Kidney (tissue), 14 donors: ENCODE results near the gene CELF4. TPM values are rescaled to one million over a fixed set of nuclear protein-coding genes. Genes with fewer than 3 reads are reported as not detected.

Experiments
- DNase-seq, 5 donors: peaks; one replicate each; pipeline ENCODE4 v3.0.0-alpha.2; 2013 to 2020
- FAIRE-seq: peaks from 2 replicates; lab custom pipeline; 2012; peaks lifted over from hg19 to GRCh38; lab: Jason Lieb, UNC
- H3K27ac ChIP-seq, 2 donors: one replicate each; pipeline ENCODE4 v1.7.0; 2013; ENCODE audit warnings: low read depth in 2 of 2, low read length in 2 of 2, inconsistent platforms in 1 of 2
- H3K27me3 ChIP-seq: one replicate; pipeline ENCODE4 v1.7.1; 2013; ENCODE audit warnings: low read length, inconsistent platforms; ENCODE audit not compliant: control insufficient read depth, insufficient read depth
- H3K36me3 ChIP-seq, 3 donors: one replicate each; pipeline versions ENCODE4 v1.7.0 to v1.7.1; 2013; ENCODE audit warnings: low read length in 3 of 3, control low read depth in 1 of 3, inconsistent platforms in 1 of 3; ENCODE audit not compliant: insufficient read depth in 3 of 3, control insufficient read depth in 2 of 3
- H3K4me1 ChIP-seq, 3 donors: one replicate each; pipeline versions ENCODE4 v1.7.0 to v1.7.1; 2013; ENCODE audit warnings: low read length in 3 of 3, inconsistent platforms in 1 of 3, low read depth in 1 of 3; ENCODE audit not compliant: control insufficient read depth in 2 of 3, insufficient read depth in 2 of 3
- H3K4me3 ChIP-seq, 3 donors: one replicate each; pipeline versions ENCODE4 v1.7.0 to v1.8.1; 2013; ENCODE audit warnings: low read length in 3 of 3, control low read depth in 1 of 3, inconsistent platforms in 1 of 3
- H3K9ac ChIP-seq, 3 donors: one replicate each; pipeline versions ENCODE4 v1.7.0 to v1.7.1; 2013; ENCODE audit warnings: low read length in 3 of 3, control low read depth in 1 of 3, inconsistent platforms in 1 of 3
- H3K9me3 ChIP-seq, 3 donors: one replicate each; pipeline versions ENCODE4 v1.7.0 to v1.7.1; 2013; ENCODE audit warnings: low read length in 3 of 3, control low read depth in 1 of 3, inconsistent platforms in 1 of 3; ENCODE audit not compliant: control insufficient read depth in 2 of 3, insufficient read depth in 1 of 3
- CTCF ChIP-seq: IDR thresholded peaks from 3 replicates; pipeline ENCODE4 v1.5.1; 2012; ENCODE audit warnings: mild to moderate bottlenecking, moderate library complexity, borderline replicate concordance; ENCODE audit not compliant: insufficient read depth; ENCODE audit errors: extremely low read depth
- intact Hi-C: fragments of 100-400 bp; cut with DNase I; formaldehyde crosslinking; loops from one replicate; pipeline ENCODE4 v1.11.1; 2022
- polyA plus RNA-seq: library from polyadenylated mRNA; stranded (reverse); fragments of 350-450 nt; fragmentation: Illumina TruSeq; extraction: RNeasy Lipid Tissue Mini Kit (QIAGEN cat#74804); gene quantifications from one replicate; pipeline ENCODE4 v1.2.3, GENCODE V29; 2014; ENCODE audit warnings: low read depth, low replicate concordance; ENCODE audit not compliant: insufficient read depth
- total RNA-seq: library from RNA; stranded (reverse); fragmentation: NEBNext Ultra II Directional; extraction: Animal tissue kit (Norgen Biotek cat#: 25700); gene quantifications from one replicate; pipeline ENCODE4 v1.2.1, GENCODE V29; 2021
- donor health status: control.
- donor health status: control.
- donor health status: control.
- donor health status: control.
- donor health status: control.
- donor health status: DM: yes; HTN: yes; CAD: no.
- donor health status: Normal renal cell carcinoma (clear cell type).

CELF4 gene
- total and polyA plus RNA-seq, 2 donors from 2014 or later = 0.85 to 1.5 TPM

DNA sequence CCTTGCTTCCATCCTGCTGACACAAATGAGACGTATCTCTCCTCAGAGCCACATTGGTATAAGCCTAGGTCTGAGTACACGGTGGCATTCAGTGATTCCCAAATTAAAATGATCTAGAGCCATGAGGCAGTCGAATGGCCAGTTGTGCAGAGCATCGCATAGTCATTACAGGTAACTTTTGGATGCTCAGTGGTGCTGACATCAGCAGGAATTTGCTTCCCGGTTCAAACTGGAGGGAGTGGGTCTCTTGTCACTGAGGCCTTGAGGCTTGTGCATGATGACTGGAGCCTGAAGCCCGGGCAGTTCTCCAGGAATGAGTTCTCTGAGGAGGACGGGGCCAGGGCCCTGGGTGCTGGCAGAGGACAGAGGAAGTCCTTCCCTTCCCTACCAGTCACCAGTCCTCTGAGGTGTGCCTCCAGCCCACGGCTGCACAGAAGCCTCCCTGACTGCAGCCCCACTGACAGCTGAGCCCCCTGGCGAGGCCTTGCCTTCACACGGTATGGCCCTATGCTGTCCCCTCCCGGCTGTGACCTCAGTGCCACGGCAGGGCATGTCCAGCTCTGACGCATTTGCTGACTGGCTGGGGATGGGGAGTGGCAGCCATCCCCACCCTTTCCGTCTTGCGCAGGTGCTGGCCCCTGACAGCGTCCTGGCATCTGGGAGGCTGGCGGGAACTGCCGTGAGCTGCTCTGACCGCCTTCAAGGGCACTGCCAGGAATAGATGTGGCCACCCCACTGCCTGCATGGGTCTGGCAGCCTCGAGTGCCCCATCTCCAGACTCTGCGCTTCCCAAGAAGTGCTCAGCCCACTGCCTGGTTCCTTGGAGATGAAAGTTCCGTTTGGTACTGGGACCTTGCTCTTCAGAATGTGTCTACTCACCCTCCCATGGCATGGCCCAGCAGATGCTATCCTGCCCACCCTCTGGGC, 117.4 kb downstream of the CELF4 start:
- no peak for DNase-seq
- H3K4me3 ChIP-seq = no peak overlapping the region
- no peaks in the 10 kb centered on the region for H3K27me3 ChIP-seq
- peaks cover 2 to 12% (median 7%) of the 10 kb centered on the region in 3 donors for H3K4me1 ChIP-seq
- H3K9me3 ChIP-seq = no peaks in the 10 kb centered on the region
- no peak overlapping the region for H3K9ac ChIP-seq
- FAIRE-seq = no peak
- no peak for TF ChIP-seq CTCF
- H3K27ac ChIP-seq = no peak overlapping the region
- H3K36me3 ChIP-seq = no peaks in the 10 kb centered on the region
- intact Hi-C loops = no loop called here

GRCh38 chr18:37445836-37446235, 119.8 kb downstream of the CELF4 start:
- no peak for DNase-seq
- H3K9me3 ChIP-seq = no peaks in the 10 kb centered on the region
- FAIRE-seq = no peak
- H3K9ac ChIP-seq = no peak overlapping the region
- intact Hi-C loops = no loop called here
- H3K27ac ChIP-seq = no peak overlapping the region
- peaks cover 0 to 4% (median 2%) of the 10 kb centered on the region in 3 donors for H3K4me1 ChIP-seq
- no peaks in the 10 kb centered on the region for H3K36me3 ChIP-seq
- H3K4me3 ChIP-seq = no peak overlapping the region
- no peaks in the 10 kb centered on the region for H3K27me3 ChIP-seq
- no peak for TF ChIP-seq CTCF

DNA sequence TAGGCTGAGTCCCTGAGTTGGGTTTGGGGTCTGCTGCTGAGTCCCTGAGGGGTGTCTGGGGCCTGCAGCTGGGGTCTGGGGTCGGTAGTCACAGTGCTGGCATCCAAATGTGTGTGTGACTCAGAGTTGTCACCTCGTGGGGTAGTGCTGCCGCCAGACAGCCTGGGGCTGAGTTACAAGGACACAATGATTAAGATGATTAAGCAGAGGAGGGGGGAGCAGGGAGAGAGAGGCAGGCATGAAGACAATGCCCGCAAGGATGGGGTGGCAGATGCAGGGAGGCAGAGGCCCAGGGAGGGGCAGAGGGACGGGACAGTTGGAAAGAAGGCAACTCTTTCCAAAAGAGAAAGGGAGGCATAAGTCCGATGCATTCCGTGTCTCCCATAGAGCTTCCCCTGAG, 120.2 kb downstream of the CELF4 start:
- intact Hi-C loops = no loop called here
- TF ChIP-seq CTCF = no peak
- H3K4me1 ChIP-seq = peaks cover 0 to 4% (median under 1%) of the 10 kb centered on the region in 3 donors
- H3K9ac ChIP-seq = no peak overlapping the region
- DNase-seq = no peak
- no peaks in the 10 kb centered on the region for H3K27me3 ChIP-seq
- H3K36me3 ChIP-seq = no peaks in the 10 kb centered on the region
- H3K27ac ChIP-seq = no peak overlapping the region
- H3K4me3 ChIP-seq = no peak overlapping the region
- no peak for FAIRE-seq
- H3K9me3 ChIP-seq = no peaks in the 10 kb centered on the region
